ENCODE data around the gene ENTPD2.

GRCh38 chr9:137083394-137084004, 29.6 kb upstream of the ENTPD2 start:
- TF ChIP-seq EZH2phosphoT487 (IDR thresholded peaks at IDR 0.05; ENCODE audit: unreplicated experiment) (no peak), POLR2AphosphoS5 (IDR thresholded peaks at IDR 0.05; ENCODE audit: low read depth) (no peak), REST (IDR thresholded peaks at IDR 0.05; ENCODE audit: unreplicated experiment) (no peak)
